GM18858 (cell line): ENCODE results near the gene S100A7A.
"Not testable (repeated sequence)": the region's sequence is repeated elsewhere in the genome, so short reads cannot be mapped to it uniquely, and the experiment has no call there.

Experiments
- ATAC-seq: cut with Tn5 transposase; IDR thresholded peaks from one replicate; pipeline ENCODE4 v1.9.1; 2021; ENCODE audit not compliant: unreplicated experiment

The S100A7A gene

DNA sequence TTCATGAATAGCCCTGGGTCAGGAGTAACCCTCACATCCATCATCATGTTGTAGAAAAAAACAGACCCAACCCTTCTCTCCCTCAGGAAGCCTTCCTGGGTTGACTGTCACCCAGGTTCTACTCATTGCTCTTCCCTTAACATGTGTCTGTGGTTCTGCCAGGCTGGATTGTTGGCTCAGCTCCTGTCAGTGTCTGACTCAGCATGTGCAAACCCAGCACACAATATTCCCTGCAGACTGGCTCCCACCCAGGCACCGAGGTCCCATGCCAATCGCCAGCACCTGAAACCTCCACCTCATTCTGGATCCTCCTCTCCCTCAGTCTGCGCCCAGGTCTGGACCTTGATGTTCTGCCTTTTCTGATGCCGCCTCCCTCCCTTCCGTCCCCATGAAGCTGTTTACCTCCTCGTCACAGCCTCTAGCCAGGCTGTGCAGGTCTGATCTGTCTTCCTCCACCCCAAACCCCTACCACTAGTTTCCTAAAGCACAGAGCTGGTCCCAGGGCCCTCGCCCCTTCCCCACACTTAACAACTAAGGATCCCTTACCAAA is 21.1 kb upstream of the S100A7A start:
- no peak for ATAC-seq

DNA sequence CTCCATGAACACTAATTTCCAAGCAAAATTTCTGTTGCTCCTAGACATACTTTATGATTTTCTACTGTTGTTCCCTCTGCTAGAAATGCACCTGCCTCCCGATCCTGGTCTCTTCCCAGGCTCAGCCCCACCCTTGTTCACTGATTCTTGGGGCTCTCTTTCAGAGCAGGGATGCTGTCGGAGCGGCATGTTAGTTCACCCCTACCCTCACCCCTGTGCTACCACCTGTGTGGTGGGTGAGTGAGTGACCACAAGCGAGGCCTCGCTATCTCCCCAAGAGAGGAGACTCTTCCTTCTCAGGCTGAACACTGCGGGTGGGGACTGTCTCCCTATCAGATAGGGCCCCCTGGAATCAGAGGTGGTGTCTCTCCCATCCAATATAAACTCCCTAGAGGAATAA is 20.5 kb upstream of the S100A7A start:
- ATAC-seq: no peak

GRCh38 chr1:153396461-153396860 is 19.9 kb upstream of the S100A7A start:
- ATAC-seq: no peak

DNA sequence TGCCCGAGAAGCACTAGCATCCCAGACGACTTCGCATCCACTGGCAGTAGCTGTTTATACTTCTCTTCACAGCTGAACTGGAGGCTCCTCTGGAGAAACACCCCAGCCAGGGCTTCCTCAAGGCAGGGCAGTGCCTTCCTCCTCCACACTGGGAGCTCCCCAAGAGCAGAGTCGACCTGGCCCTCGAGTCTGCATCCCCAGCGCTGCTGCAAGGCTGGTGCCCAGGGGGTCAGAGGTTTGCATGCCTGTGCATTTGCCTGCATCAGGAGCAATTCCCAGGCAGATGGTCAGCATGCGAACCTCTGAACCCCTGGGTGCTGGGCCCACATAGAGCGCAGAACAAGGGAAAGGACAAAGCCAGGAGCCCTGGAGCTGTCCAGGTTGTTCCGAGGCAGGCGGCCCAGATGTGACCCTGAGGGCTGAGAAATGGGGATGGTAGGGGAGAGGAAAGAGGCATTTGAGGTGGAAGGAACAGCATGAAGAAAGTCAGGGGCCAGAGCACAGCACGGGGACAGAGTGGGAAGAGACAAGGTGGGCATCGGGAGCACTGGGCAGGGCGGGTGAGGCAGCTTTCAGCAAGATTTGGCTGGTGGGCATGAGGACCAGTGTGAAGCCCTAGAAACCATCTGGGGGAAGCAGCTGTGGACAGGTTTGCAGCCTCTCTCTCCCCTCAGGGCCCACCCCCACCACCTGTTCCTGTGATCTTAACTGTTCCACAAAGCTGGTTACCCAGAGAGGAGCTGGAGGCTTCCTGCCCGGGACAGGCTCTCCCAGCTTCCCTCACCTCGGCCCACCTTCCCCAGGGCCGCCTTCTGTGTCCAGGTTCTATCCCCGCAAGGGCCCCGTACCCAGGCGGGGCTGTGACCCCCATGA is 19.0 kb upstream of the S100A7A start:
- ATAC-seq: no peak

DNA sequence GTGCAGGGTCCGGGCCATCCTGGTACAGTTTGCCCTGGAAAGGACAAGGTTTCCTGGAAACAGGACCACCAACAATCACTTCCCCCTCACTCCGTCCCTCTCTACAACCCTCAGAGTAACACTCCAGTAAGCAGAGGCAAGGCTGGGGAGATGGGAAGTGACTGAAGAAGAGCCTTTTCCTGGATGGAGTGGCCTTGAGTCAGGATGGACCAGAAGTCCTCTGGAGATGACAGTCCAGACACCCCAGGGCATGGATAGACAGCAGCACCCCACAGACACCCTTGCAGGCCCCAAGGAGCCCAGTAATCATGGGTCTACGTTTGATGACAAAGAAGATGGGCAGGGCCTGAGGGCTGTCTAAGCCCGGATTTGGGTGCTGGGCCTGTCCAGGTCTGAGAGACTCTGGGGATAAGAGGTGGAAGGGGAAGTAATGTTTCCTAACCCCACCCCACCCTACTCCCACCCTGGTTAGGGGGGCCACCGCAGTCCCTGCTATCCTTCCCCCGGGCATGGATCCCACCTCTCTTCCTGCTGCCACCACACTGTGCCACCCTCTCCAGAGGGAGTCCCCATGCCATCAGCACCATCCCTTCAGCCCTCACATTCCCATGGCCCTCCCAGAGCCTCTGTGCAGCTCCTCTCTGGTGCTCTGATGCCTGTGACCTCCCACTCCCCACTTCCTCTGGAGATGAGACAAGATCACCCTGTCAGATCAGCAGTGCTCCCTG is 18.2 kb upstream of the S100A7A start:
- ATAC-seq: no peak

DNA sequence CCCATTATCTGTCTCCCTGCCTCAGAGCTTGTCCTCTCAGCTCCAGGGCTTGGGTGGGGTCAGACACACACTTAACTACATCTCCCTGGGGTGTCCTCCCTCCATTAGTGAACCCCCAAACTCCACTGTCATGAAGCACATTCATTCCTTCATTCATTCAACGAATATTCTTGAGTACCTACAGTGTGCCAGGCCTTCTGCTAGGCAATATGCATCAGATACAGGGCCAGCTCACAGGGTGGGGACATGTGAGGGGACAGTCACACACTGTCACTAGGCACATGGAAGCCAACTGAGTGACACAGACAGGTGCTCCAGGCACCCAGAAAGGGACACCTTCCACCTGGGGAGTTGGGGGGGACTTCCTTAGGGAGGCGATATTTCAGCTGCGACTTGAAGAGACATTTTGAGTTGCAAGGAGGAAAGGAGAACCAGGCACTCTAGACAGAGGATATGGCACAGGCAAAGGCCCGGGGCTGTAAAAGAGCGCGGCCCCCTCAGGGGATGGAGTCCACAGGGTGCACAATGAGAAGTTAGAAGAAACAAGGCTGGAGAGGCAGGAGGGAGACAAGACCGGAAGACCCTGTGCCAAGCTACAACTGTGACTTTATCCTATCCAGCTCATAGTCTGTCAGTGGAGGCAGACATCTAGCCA is 16.8 kb upstream of the S100A7A start:
- ATAC-seq: no peak

- ATAC-seq: no peak
Measured at GRCh38 chr1:153400244-153400643, 16.1 kb upstream of the S100A7A start.

DNA sequence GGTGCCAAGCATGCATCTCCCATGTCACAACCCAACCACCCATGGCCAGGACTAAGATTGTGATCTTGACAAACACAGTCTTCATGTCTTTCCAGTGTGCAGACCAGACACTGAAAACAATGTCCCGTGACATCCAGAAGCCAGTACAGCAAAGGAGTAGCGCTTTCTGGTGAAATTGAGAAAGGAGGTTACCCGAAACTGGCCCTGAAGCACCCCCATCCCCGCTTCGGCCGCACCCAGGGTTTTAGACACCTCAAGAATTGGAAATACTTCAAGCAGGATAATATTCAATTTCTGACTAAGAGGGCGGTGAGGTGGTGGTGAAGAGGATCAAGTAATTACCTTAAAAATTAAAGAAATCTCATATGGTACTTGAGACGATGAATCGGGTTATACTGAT is 14.9 kb upstream of the S100A7A start:
- no peak for ATAC-seq

GRCh38 chr1:153402226-153402625 is 14.1 kb upstream of the S100A7A start:
- ATAC-seq: no peak

DNA sequence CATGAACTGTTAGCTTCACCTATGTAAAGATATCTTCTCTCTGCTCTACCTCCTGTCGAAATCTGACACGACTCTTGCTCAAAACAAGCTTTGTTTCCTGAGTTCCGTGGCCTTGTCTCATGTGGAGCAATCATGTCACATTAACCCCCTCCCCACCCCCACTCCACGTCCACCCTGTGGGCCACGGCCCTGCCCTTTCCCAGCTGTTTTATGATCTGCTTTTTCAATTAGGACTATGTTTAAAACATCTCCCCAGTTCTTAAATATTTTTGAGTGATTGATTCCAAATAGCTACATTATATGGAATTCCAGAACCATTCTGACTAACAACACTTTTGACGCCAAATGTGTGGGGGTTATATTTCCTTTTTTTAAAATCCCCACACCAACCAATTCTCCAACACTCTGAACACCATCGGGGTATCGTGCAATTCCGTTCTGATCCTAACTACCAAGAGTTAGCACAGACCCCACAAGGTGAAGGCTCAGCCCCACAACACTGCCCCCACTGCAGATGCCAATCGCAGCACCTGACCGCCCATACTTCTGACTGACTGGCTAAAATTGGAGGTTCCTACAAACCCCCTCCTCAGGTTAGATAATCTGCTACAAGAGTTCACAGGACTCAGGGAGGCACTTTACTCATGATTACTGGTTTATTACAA is 12.8 kb upstream of the S100A7A start:
- ATAC-seq: no peak

DNA sequence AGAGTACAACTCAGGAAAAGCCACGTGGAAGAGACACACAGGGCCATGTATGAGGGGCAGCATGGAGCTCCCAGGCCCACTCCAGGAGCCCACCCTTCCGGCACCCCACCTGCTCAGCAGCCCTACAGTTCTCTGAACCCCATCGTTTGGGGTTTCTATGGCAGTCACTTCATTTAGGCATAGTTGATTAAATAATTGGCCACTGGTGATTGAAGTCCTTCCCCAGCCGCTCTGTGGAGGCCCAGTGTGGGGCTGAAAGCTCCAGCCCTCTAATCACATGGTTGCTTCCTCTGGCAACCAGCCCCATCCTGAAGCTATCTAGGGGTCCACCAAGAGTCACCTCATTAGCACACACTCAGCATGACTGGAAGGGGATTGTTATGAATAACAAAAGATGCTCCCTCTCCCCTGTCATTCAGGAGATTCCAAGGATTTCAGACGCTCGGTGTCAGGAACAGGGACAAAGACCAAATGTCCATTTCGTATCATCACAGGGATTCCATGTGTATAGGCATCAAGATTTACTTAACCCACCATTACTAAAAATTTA is 12.2 kb upstream of the S100A7A start:
- no peak for ATAC-seq

GRCh38 chr1:153404768-153405167 is 11.6 kb upstream of the S100A7A start:
- ATAC-seq: no peak

GRCh38 chr1:153405825-153406599 is 10.3 kb upstream of the S100A7A start:
- ATAC-seq: not testable (repeated sequence)

DNA sequence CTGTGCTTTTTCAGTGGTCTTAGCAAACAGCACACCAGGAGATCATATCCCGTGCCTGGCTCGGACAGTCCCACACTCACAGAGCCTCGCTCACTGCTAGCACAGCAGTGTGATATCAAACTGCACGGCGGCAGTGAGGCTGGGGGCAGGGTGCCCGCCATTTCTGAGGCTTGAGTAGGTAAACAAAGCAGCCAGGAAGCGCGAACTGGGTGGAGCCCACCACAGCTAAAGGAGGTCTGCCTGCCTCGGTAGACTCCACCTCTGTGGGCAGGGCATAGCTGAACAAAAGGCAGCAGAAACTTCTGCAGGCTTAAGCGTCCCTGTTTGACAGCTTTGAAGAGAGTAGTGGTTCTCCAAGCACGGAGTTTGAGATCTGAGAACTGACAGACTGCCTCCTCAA is 9.0 kb upstream of the S100A7A start:
- not testable (repeated sequence) for ATAC-seq

GRCh38 chr1:153413961-153414360 is 2.4 kb upstream of the S100A7A start:
- not testable (repeated sequence) for ATAC-seq

GRCh38 chr1:153417136-153417888 is 992 bp downstream of the S100A7A start:
- ATAC-seq: no peak

GRCh38 chr1:153418758-153419435 is 2.6 kb downstream of the S100A7A start:
- not testable (repeated sequence) for ATAC-seq

DNA sequence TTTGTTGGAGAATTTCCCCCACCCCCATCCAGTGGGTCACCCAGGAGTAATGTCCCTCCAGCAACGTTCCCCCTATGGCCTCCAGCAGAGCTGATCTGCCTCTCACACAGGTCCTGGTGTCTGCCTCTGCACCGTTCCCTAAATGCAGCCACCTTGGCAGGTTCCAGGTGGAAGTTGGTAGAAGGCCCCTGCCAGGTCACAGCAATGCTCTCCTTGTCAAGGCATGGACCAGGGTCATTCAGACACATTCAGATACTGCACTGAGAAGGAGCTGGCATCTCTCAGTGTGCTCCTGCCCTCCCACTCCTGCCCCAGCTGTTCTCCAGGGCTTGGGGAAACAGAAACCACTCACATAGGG is 3.1 kb downstream of the S100A7A start:
- not testable (repeated sequence) for ATAC-seq

GRCh38 chr1:153420306-153420705 is 4.0 kb downstream of the S100A7A start:
- no peak for ATAC-seq
